Muscle of leg (tissue), 11 donors: ENCODE measurements around the gene TOR4A. TPM values are rescaled to one million over a fixed set of nuclear protein-coding genes. Genes with fewer than 3 reads are reported as not detected.

Source experiments
- DNase-seq: peaks from one replicate; pipeline ENCODE4 v3.0.0; 2013
- H3K27ac ChIP-seq: one replicate; pipeline ENCODE4 v1.5.1; 2013; ENCODE audit warnings: mild to moderate bottlenecking, low read length, control low read depth
- H3K27me3 ChIP-seq: one replicate; pipeline ENCODE4 v1.6.1; 2013; ENCODE audit warnings: low read length; ENCODE audit not compliant: control insufficient read depth, insufficient read depth
- H3K36me3 ChIP-seq: one replicate; pipeline ENCODE4 v1.6.1; 2013; ENCODE audit warnings: low read length; ENCODE audit not compliant: control insufficient read depth, insufficient read depth
- H3K4me1 ChIP-seq: one replicate; pipeline ENCODE4 v1.6.1; 2013; ENCODE audit warnings: low read length; ENCODE audit not compliant: control insufficient read depth, insufficient read depth
- H3K4me3 ChIP-seq: one replicate; pipeline ENCODE4 v1.5.1; 2013; ENCODE audit warnings: low read length, control low read depth
- H3K9me3 ChIP-seq: replicated peaks from 2 replicates; pipeline ENCODE4 v1.6.1; 2013; ENCODE audit warnings: low read depth, low read length; ENCODE audit not compliant: control insufficient read depth
- whole genome bisulfite sequencing: methylation state at CpG from one replicate; pipeline ENCODE4 v1.1.5; 2013; ENCODE audit warnings: missing lambda C conversion rate; ENCODE audit not compliant: insufficient coverage; 5-methylcytosine and 5-hydroxymethylcytosine counted together
- polyA plus RNA-seq, 8 donors: library from polyadenylated mRNA; unstranded; fragments of 120-200 nt; gene quantifications; one replicate each; pipeline versions ENCODE4 v1.2.1 to v1.2.3, GENCODE V29; 2013; ENCODE audit warnings: inconsistent platforms in 1 of 8, low replicate concordance in 1 of 8; ENCODE audit not compliant: insufficient read length in 8 of 8, insufficient read depth in 1 of 8
- total RNA-seq: library from RNA; stranded (reverse); fragments of 120-200 nt; gene quantifications from one replicate; pipeline ENCODE4 v1.2.4, GENCODE V29; 2013

The TOR4A gene
- total and polyA plus RNA-seq, 9 donors: 3.6 to 9.3 (median 8.2) TPM

DNA sequence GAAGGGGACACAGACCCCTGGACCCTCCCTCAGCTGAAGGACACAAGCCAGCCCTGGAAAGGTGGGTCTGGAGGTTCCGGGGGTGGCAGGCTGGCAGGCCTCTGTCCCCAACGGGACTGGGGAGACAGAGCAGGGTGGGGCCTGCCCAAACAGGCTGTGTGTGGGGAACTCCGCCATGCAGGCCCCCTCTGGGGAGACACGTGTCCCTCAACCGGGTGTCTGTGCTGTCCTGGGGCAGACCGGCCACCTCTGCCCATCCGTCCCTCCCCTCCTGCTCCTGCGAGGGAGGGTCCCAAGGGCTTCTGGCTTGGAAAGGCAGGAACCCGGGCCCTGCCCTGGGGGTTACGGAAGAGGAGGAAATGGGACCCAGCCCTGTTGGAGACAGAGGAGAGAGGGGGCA lies 45.4 kb upstream of the TOR4A start:
- Histone ChIP-seq H3K9me3 (no peaks in the 10 kb centered on the region), H3K4me1 (peaks cover 39% of the 10 kb centered on the region), H3K27me3 (peaks cover 35% of the 10 kb centered on the region), H3K27ac (no peak overlapping the region), H3K36me3 (no peaks in the 10 kb centered on the region), H3K4me3 (no peak overlapping the region)
- WGBS: 69% methylated on average over 7 of the region's 10 CpGs
- no peak for DNase-seq

DNA sequence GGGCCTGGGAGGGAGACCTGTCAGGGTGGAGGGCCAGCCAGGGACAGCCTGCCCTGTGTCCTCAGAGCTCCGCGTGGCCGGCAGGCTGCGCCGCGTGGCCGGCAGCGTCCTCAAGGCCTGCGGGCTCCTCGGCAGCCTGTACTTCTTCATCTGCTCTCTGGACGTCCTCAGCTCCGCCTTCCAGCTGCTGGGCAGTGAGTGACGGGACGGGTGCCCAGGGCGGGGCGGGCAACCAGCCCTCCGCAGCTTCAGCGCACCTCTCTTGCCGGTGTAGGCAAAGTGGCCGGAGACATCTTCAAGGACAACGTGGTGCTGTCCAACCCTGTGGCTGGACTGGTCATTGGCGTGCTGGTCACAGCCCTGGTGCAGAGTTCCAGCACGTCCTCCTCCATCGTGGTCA lies 45.0 kb upstream of the TOR4A start:
- H3K9me3 ChIP-seq: no peaks in the 10 kb centered on the region
- H3K27me3 ChIP-seq: peaks cover 35% of the 10 kb centered on the region
- H3K27ac ChIP-seq: no peak overlapping the region
- 76% methylated on average over 24 of the region's 24 CpGs for WGBS
- no peaks in the 10 kb centered on the region for H3K36me3 ChIP-seq
- no peak for DNase-seq
- no peak overlapping the region for H3K4me3 ChIP-seq
- H3K4me1 ChIP-seq: peaks cover 39% of the 10 kb centered on the region

DNA sequence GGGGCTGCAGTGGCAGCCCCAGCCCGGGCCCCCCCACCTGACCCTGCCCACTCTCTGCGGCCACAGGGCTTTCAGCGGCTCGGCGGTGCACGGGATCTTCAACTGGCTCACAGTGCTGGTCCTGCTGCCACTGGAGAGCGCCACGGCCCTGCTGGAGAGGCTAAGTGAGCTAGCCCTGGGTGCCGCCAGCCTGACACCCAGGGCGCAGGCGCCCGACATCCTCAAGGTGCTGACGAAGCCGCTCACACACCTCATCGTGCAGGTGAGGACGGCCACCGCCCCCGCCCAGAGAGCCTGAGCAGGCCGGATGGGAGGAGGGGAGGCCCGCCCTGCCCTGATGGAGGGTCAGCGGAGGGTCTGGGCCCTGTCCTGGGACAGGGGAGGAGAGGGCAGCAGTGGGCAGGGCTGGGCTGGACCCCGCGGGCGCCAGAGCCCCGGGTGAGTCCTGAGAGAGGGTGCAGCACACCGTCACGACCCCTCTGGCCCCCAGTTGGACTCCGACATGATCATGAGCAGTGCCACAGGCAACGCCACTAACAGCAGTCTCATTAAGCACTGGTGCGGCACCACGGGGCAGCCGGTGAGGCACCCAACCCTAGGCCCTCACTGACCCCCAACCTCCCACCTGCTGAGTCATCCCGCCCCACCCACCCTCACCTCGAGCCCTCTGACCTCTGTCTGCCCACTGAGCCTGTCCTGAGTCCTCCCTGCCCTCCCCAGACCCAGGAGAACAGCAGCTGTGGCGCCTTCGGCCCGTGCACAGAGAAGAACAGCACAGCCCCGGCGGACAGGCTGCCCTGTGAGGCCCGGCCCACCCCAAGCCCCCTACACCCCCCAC lies 44.2 kb upstream of the TOR4A start:
- WGBS: 77% methylated on average over 28 of the region's 40 CpGs
- DNase-seq: no peak
- H3K36me3 ChIP-seq: no peaks in the 10 kb centered on the region
- peaks cover 43% of the 10 kb centered on the region for H3K4me1 ChIP-seq
- H3K27ac ChIP-seq: no peak overlapping the region
- H3K4me3 ChIP-seq: no peak overlapping the region
- H3K9me3 ChIP-seq: no peaks in the 10 kb centered on the region
- H3K27me3 ChIP-seq: peaks cover 32% of the 10 kb centered on the region

DNA sequence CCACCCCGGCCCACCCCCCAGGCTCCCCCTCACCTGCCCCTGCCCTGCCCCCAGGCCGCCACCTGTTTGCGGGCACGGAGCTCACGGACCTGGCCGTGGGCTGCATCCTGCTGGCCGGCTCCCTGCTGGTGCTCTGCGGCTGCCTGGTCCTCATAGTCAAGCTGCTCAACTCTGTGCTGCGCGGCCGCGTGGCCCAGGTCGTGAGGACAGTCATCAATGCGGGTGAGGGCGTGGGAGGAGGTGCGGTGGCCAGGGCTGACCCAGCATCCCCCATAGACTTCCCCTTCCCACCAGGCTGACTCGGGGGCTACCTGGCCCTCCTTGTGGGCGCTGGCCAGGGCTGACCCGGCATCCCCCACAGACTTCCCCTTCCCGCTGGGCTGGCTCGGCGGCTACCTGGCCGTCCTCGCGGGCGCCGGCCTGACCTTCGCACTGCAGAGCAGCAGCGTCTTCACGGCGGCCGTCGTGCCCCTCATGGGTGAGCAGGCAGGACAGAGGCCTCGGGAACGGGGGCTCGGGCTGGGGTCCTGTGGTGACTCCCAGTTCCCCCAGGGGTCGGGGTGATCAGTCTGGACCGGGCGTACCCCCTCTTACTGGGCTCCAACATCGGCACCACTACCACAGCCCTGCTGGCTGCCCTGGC lies 43.4 kb upstream of the TOR4A start:
- Histone ChIP-seq H3K9me3 (no peaks in the 10 kb centered on the region), H3K4me1 (peaks cover 52% of the 10 kb centered on the region), H3K36me3 (no peaks in the 10 kb centered on the region), H3K27me3 (peaks cover 30% of the 10 kb centered on the region), H3K4me3 (no peak overlapping the region), H3K27ac (no peak overlapping the region)
- WGBS: 64% methylated on average over 25 of the region's 40 CpGs
- DNase-seq: no peak

DNA sequence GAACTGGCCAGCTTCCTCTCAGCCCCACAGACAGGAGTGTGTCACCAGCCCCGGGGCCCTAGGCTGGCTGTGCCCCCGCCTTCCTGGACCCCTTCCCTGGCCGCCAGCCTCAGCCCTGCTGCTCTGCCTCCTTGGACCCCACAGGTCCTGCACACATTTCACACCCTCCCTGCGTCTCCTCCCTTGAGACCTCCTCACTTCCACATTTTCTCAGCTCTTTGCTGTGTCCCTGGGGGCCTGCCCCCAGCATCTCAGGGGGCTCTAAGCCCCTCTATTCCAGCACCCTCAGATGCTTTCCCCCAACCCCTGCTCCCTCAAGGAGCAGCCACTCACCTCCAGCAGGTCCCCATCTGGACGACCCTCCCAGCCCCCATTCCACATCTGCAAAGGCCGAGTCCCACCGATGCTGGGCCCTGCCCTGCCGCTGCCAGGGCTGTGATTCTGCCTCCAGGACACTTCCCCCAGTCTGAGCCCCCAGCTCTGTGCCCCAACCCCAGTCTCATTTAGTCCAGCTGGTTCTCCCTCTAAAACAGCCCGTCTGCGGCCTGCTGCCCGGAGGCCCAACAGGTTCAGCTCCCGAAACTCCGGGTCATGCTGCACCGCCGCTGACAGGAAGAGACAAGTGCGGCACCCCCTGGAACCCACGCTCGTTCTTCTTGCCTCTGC lies 42.6 kb upstream of the TOR4A start:
- 64% methylated on average over 17 of the region's 18 CpGs for WGBS
- Histone ChIP-seq H3K9me3 (no peaks in the 10 kb centered on the region), H3K4me3 (no peak overlapping the region), H3K27ac (no peak overlapping the region), H3K27me3 (peaks cover 27% of the 10 kb centered on the region), H3K4me1 (peaks cover 58% of the 10 kb centered on the region), H3K36me3 (no peaks in the 10 kb centered on the region)
- DNase-seq: no peak

DNA sequence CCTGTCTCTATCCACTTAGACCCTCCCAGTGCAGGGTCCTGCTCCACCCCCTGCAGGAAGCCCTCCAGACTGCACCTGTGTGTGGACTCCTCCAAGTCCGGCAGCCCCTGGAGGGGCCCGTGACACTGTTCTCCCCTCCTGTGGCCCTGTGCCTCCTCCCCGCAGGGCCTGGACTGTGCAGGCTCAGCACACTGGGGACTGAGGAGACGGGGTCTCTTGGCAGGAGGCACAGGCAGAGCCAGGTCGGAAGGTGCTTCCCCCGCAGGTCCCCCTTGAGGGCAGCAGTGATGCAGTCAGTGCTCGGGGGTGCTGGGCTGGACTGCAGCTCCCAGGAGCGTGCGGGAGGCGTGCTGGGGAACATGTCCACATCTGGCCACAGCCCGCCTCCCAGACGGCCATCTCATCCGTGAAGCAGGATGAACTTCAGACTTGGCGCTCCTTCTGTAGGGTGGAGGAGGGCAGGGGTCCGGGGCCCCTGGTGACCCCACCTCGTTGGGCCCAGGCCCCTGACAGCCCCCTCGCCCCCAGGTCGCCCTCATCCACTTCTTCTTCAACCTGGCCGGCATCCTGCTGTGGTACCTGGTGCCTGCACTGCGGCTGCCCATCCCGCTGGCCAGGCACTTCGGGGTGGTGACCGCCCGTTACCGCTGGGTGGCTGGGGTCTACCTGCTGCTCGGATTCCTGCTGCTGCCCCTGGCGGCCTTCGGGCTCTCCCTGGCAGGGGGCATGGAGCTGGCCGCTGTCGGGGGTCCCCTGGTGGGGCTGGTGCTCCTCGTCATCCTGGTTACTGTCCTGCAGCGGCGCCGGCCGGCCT lies 41.9 kb upstream of the TOR4A start:
- no peaks in the 10 kb centered on the region for H3K36me3 ChIP-seq
- H3K27me3 ChIP-seq: peaks cover 23% of the 10 kb centered on the region
- WGBS: 52% methylated on average over 35 of the region's 35 CpGs
- H3K27ac ChIP-seq: peak overlapping the region; percentile 64
- peaks cover 58% of the 10 kb centered on the region for H3K4me1 ChIP-seq
- H3K4me3 ChIP-seq: peak overlapping the region; percentile 14
- DNase-seq: no peak
- H3K9me3 ChIP-seq: no peaks in the 10 kb centered on the region

DNA sequence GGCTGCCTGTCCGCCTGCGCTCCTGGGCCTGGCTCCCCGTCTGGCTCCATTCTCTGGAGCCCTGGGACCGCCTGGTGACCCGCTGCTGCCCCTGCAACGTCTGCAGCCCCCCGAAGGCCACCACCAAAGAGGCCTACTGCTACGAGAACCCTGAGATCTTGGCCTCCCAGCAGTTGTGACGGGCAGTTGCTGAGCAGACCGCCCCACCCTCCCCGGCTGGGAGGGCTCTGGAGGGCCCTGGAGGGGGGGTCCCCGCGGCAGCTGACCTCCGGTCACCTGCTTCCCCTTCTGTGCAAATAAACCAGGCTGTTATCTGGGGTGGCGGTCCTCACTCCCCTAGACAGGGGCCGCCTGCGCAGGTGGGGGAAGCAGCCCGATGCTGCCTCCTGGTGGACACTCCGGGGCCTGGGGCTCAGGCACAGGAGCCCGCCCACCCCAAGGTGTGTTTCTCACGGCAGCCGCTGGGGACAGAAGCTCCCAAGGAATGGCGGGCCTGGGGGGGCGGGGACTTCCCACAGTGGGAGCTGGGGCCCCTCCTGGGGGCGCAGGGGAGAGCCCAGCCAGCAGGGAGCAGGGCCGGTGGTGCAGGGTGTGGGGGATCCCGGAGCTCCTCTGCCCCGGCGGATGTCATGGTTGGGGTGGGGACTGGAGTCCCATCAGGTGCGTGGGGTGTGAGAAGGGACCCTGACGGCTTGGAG lies 41.1 kb upstream of the TOR4A start:
- Histone ChIP-seq H3K4me1 (peaks cover 58% of the 10 kb centered on the region), H3K4me3 (peak overlapping the region; percentile 31), H3K36me3 (no peaks in the 10 kb centered on the region), H3K27me3 (peaks cover 23% of the 10 kb centered on the region), H3K27ac (peak overlapping the region; percentile 98), H3K9me3 (no peaks in the 10 kb centered on the region)
- DNase-seq: peak; percentile 83
- 9% methylated on average over 27 of the region's 31 CpGs for WGBS

DNA sequence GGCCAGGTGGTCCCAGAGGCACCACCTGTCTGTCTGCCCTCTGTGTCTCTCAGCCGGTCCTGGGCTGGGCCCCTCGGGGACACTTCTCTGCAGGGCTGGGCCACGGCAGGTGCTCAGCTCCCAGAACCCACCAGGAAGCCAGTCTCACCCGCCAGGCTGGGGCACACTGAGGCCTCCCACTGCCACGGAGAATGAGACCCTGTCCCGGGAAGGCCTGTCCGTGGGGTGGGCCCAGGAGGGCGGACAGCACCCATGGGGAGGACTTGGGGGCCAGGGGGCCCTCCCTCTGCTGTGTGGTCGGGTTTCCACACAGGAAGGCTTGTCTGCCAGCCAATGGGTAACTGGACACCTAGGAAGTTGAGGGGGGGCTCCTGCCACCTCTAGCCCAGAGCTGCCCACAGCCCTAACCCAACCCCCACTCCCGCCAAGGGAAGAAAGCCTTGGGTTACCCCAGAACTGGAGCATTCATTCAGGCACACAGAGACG lies 40.5 kb upstream of the TOR4A start:
- WGBS: 29% methylated on average over 7 of the region's 11 CpGs
- Histone ChIP-seq H3K4me1 (peaks cover 59% of the 10 kb centered on the region), H3K27me3 (peaks cover 20% of the 10 kb centered on the region), H3K4me3 (peak overlapping the region; percentile 31), H3K36me3 (peaks cover 2% of the 10 kb centered on the region), H3K27ac (peak overlapping the region; percentile 98), H3K9me3 (no peaks in the 10 kb centered on the region)
- DNase-seq: peak; percentile 64
